H9 (cell line): ENCODE data around the gene ZNF750. TPM values are rescaled to one million over a fixed set of nuclear protein-coding genes. Genes with fewer than 3 reads are reported as not detected.

Source experiments
- DNase-seq: peaks from one replicate; pipeline ENCODE4 v3.0.0-alpha.2; 2017
- H2AFZ ChIP-seq: one replicate; pipeline ENCODE4 v1.6.1; 2013; ENCODE audit warnings: mild to moderate bottlenecking, low read length, control low read depth, moderate library complexity
- H2AK5ac ChIP-seq: 2 replicates; pipeline ENCODE4 v1.6.1; 2013; ENCODE audit warnings: low read length, control low read depth, mixed read lengths; ENCODE audit not compliant: insufficient read length
- H2BK120ac ChIP-seq: one replicate; pipeline ENCODE4 v1.6.1; 2013; ENCODE audit warnings: low read depth, mild to moderate bottlenecking, low read length, control low read depth, inconsistent platforms; ENCODE audit not compliant: poor library complexity, severe bottlenecking
- H2BK12ac ChIP-seq: 2 replicates; pipeline ENCODE4 v1.6.1; 2013; ENCODE audit warnings: low read length, control low read depth, mixed read lengths, low read depth; ENCODE audit not compliant: insufficient read length
- H2BK15ac ChIP-seq: 2 replicates; pipeline ENCODE4 v1.6.1; 2013; ENCODE audit warnings: low read depth, low read length, control low read depth
- H2BK20ac ChIP-seq: one replicate; pipeline ENCODE4 v1.6.1; 2013; ENCODE audit warnings: low read depth, mild to moderate bottlenecking, low read length, control low read depth, inconsistent platforms; ENCODE audit not compliant: poor library complexity, severe bottlenecking
- H2BK5ac ChIP-seq: 2 replicates; pipeline ENCODE4 v1.6.1; 2013; ENCODE audit warnings: low read length, control low read depth, mixed read lengths; ENCODE audit not compliant: insufficient read length
- H3K14ac ChIP-seq: 2 replicates; pipeline ENCODE4 v1.6.1; 2013; ENCODE audit warnings: low read length, control low read depth; ENCODE audit not compliant: insufficient read depth
- H3K18ac ChIP-seq: 2 replicates; pipeline ENCODE4 v1.6.1; 2013; ENCODE audit warnings: low read depth, mild to moderate bottlenecking, mixed read lengths, low read length, control low read depth; ENCODE audit not compliant: insufficient read length
- H3K23ac ChIP-seq: 2 replicates; pipeline ENCODE4 v1.6.1; 2013; ENCODE audit warnings: low read length, control low read depth, mixed read lengths, low read depth; ENCODE audit not compliant: insufficient read length
- H3K23me2 ChIP-seq: 2 replicates; pipeline ENCODE4 v1.6.1; 2013; ENCODE audit warnings: low read depth, mild to moderate bottlenecking, mixed read lengths, low read length, control low read depth; ENCODE audit not compliant: insufficient read length, poor library complexity, severe bottlenecking
- H3K27ac ChIP-seq: 2 replicates; pipeline ENCODE4 v1.5.1; 2013; ENCODE audit warnings: low read length, control low read depth, mixed read lengths, low read depth; ENCODE audit not compliant: insufficient read length
- H3K27me3 ChIP-seq: 2 replicates; pipeline ENCODE4 v1.6.1; 2013; ENCODE audit warnings: low read length, control low read depth, inconsistent platforms; ENCODE audit not compliant: insufficient read depth
- H3K4ac ChIP-seq: 2 replicates; pipeline ENCODE4 v1.6.1; 2013; ENCODE audit warnings: low read depth, mild to moderate bottlenecking, control low read depth, inconsistent platforms, low read length, moderate library complexity
- H3K4me1 ChIP-seq: 2 replicates; pipeline ENCODE4 v1.6.1; 2013; ENCODE audit warnings: low read length, control low read depth, inconsistent platforms; ENCODE audit not compliant: insufficient read depth
- H3K4me2 ChIP-seq: 2 replicates; pipeline ENCODE4 v1.6.1; 2013; ENCODE audit warnings: low read length, control low read depth, mixed read lengths; ENCODE audit not compliant: insufficient read length, insufficient read depth
- H3K56ac ChIP-seq: 2 replicates; pipeline ENCODE4 v1.6.1; 2013; ENCODE audit warnings: low read depth, mild to moderate bottlenecking, mixed read lengths, low read length, control low read depth; ENCODE audit not compliant: insufficient read length
- H3K79me1 ChIP-seq: 2 replicates; pipeline ENCODE4 v1.6.1; 2013; ENCODE audit warnings: low read depth, mild to moderate bottlenecking, moderate library complexity, low read length, control low read depth, inconsistent platforms; ENCODE audit not compliant: insufficient read depth, poor library complexity, severe bottlenecking
- H3K79me2 ChIP-seq: 2 replicates; pipeline ENCODE4 v1.6.1; 2013; ENCODE audit warnings: low read length, control low read depth, inconsistent platforms; ENCODE audit not compliant: insufficient read depth
- H3K9ac ChIP-seq: 2 replicates; pipeline ENCODE4 v1.6.1; 2013; ENCODE audit warnings: low read length, control low read depth, mixed read lengths; ENCODE audit not compliant: insufficient read length; ENCODE audit errors: extremely low read depth
- H3K9me3 ChIP-seq: one replicate; pipeline ENCODE4 v1.6.1; 2013; ENCODE audit warnings: low read depth, low read length, inconsistent platforms; ENCODE audit not compliant: control insufficient read depth
- H3T11ph ChIP-seq: one replicate; pipeline ENCODE4 v1.6.1; 2013; ENCODE audit warnings: mild to moderate bottlenecking, low read length, control low read depth, inconsistent platforms
- H4K20me1 ChIP-seq: one replicate; pipeline ENCODE4 v1.6.1; 2013; ENCODE audit not compliant: control insufficient read depth, insufficient read length, insufficient read depth
- H4K5ac ChIP-seq: 2 replicates; pipeline ENCODE4 v1.6.1; 2013; ENCODE audit warnings: low read depth, mild to moderate bottlenecking, mixed read lengths, low read length, control low read depth; ENCODE audit not compliant: insufficient read length
- H4K8ac ChIP-seq: replicated peaks from 2 replicates; pipeline ENCODE4 v1.6.1; 2013; ENCODE audit warnings: low read length, control low read depth, mixed read lengths, low read depth; ENCODE audit not compliant: insufficient read length
- H4K91ac ChIP-seq: 2 replicates; pipeline ENCODE4 v1.6.1; 2013; ENCODE audit warnings: low read depth, mild to moderate bottlenecking, moderate library complexity, mixed read lengths, low read length, control low read depth; ENCODE audit not compliant: insufficient read length
- H3K27ac Mint-ChIP-seq, 3 experiments: 2 replicates in 2 of 3; 3 replicates in 1 of 3; pipeline ENCODE4 v1.8.0; 2020 to 2021; ENCODE audit warnings: mixed read lengths in 3 of 3, mild to moderate bottlenecking in 1 of 3, moderate library complexity in 1 of 3
- H3K27me3 Mint-ChIP-seq: 2 replicates; pipeline ENCODE4 v1.8.0; 2021; ENCODE audit warnings: low read depth, mild to moderate bottlenecking, moderate library complexity, mixed read lengths
- H3K36me3 Mint-ChIP-seq, 3 experiments: 2 replicates in 2 of 3; 3 replicates in 1 of 3; pipeline ENCODE4 v1.8.0; 2020 to 2021; ENCODE audit warnings: low read depth in 3 of 3, mixed read lengths in 3 of 3; ENCODE audit not compliant: insufficient read depth in 1 of 3
- H3K4me1 Mint-ChIP-seq, 2 experiments: 2 replicates each; pipeline ENCODE4 v1.8.0; 2020; ENCODE audit warnings: mixed read lengths in 2 of 2
- H3K4me3 Mint-ChIP-seq, 2 experiments: 2 replicates in 1 of 2; 3 replicates in 1 of 2; pipeline ENCODE4 v1.8.0; 2020 to 2021; ENCODE audit warnings: mild to moderate bottlenecking in 2 of 2, mixed read lengths in 2 of 2, moderate library complexity in 1 of 2
- H3K9me3 Mint-ChIP-seq, 2 experiments: 2 replicates in 1 of 2; 3 replicates in 1 of 2; pipeline ENCODE4 v1.8.0; 2020; ENCODE audit warnings: mild to moderate bottlenecking in 2 of 2, mixed read lengths in 2 of 2, moderate library complexity in 1 of 2
- WGBS: extraction: QIAGEN DNeasy Blood & Tissue Kit; methylation state at CpG from one replicate; pipeline ENCODE4 v1.1.7; 2013; ENCODE audit warnings: missing lambda C conversion rate, low lambda C conversion rate, mixed read lengths; ENCODE audit not compliant: insufficient read length; ENCODE audit errors: extremely low coverage; 5-methylcytosine and 5-hydroxymethylcytosine counted together
- total RNA-seq: library from RNA; stranded (reverse); gene quantifications from 2 replicates; pipeline ENCODE4 v1.2.1, GENCODE V29; 2021
- TF ChIP-seq, protein P1 (sequence below): fragments of 200-600 bp; sonication (generic); conservative IDR thresholded peaks from 3 replicates; pipeline ENCODE4 v1.8.0; 2021; ENCODE audit warnings: antibody characterized with exemption, mild to moderate bottlenecking

ZNF750 gene
- total RNA-seq, 1 experiment from 2014 or later, result not detected

GRCh38 chr17:82844796-82845162, 5.0 kb upstream of the ZNF750 start:
- Histone ChIP-seq H3K23me2 (no peaks in the 10 kb centered on the region), H3K4me1 (no peaks in the 10 kb centered on the region), H4K91ac (no peak overlapping the region), H3K14ac (no peak overlapping the region; the same call in 1 of the 2 replicates), H3K27me3 (no peaks in the 10 kb centered on the region), H4K5ac (no peak overlapping the region), H2BK120ac (no peak overlapping the region), H4K20me1 (no peaks in the 10 kb centered on the region), H2BK5ac (no peak overlapping the region), H3K56ac (no peak overlapping the region), H2BK15ac (no peak overlapping the region), H2AK5ac (no peak overlapping the region), H3K79me1 (no peaks in the 10 kb centered on the region), H3K18ac (no peak overlapping the region), H3K4ac (no peak overlapping the region), H3K4me2 (no peak overlapping the region), H2BK12ac (no peak overlapping the region), H3K79me2 (no peaks in the 10 kb centered on the region), H3K23ac (no peak overlapping the region), H3K9me3 (no peaks in the 10 kb centered on the region), H3K9ac (no peak overlapping the region), H2BK20ac (no peak overlapping the region), H3T11ph (no peak overlapping the region), H3K27ac (no peak overlapping the region), H2AFZ (no peak overlapping the region), H4K8ac (no peak overlapping the region)
- whole genome bisulfite sequencing, result no CpG with 5 or more reads among the region's 11 CpGs
- Mint-ChIP-seq H3K4me3 (no peak overlapping the region), H3K27me3 (no peaks in the 10 kb centered on the region), H3K4me1 (peaks cover 17 to 21% of the 10 kb centered on the region in 2 experiments), H3K27ac (peak overlapping the region in 2 of 3 experiments; percentile 77; a peak in 3 of 7 replicates), H3K36me3 (peaks cover 11 to 31% (median 28%) of the 10 kb centered on the region in 3 experiments), H3K9me3 (peaks cover 0 to 3% of the 10 kb centered on the region in 2 experiments; a peak in 2 of 5 replicates)
- DNase-seq, result no peak
- TF ChIP-seq, protein P1, sequence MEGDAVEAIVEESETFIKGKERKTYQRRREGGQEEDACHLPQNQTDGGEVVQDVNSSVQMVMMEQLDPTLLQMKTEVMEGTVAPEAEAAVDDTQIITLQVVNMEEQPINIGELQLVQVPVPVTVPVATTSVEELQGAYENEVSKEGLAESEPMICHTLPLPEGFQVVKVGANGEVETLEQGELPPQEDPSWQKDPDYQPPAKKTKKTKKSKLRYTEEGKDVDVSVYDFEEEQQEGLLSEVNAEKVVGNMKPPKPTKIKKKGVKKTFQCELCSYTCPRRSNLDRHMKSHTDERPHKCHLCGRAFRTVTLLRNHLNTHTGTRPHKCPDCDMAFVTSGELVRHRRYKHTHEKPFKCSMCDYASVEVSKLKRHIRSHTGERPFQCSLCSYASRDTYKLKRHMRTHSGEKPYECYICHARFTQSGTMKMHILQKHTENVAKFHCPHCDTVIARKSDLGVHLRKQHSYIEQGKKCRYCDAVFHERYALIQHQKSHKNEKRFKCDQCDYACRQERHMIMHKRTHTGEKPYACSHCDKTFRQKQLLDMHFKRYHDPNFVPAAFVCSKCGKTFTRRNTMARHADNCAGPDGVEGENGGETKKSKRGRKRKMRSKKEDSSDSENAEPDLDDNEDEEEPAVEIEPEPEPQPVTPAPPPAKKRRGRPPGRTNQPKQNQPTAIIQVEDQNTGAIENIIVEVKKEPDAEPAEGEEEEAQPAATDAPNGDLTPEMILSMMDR, result no peak
